NCI-H226 (cell line): ENCODE measurements around the gene CDRT4.
A peak's percentile ranks its signal among the peaks of the same experiment; 100 is the strongest.
"Not testable (repeated sequence)": the region's sequence is repeated elsewhere in the genome, so short reads cannot be mapped to it uniquely, and the experiment has no call there.

Experiments used
- DNase-seq: peaks from one replicate; pipeline ENCODE4 v3.0.0-alpha.2; 2015

The CDRT4 gene

GRCh38 chr17:15456972-15457722 lies 10.3 kb downstream of the CDRT4 start:
- no peak for DNase-seq

- no peak for DNase-seq
These were observed 10.9 kb downstream of the CDRT4 start for GRCh38 chr17:15456496-15456895.

- DNase-seq = no peak
These were observed 13.1 kb downstream of the CDRT4 start for GRCh38 chr17:15454346-15454745.

DNA sequence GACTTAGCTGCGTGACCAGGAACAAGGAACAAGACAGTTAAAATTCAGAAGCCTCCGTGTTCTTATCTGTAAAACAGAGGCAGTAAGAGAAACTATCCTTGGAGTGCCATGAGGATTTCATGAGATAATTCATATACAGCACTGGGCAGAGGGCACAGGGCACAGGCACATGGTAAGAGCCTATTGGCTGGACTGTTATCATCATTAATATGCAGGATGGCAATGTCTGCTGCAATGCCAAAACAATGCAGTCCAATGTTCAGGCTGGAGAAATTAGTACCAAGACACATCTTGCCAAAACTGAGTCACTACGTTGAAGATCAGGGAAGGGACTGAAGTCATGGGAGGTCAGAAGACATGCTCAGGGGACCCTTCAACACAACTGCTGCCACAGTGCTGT lies 13.6 kb downstream of the CDRT4 start:
- no peak for DNase-seq

GRCh38 chr17:15453246-15453645 lies 14.2 kb downstream of the CDRT4 start:
- no peak for DNase-seq

- DNase-seq = no peak
These were observed 14.7 kb downstream of the CDRT4 start for GRCh38 chr17:15452746-15453145.

DNA sequence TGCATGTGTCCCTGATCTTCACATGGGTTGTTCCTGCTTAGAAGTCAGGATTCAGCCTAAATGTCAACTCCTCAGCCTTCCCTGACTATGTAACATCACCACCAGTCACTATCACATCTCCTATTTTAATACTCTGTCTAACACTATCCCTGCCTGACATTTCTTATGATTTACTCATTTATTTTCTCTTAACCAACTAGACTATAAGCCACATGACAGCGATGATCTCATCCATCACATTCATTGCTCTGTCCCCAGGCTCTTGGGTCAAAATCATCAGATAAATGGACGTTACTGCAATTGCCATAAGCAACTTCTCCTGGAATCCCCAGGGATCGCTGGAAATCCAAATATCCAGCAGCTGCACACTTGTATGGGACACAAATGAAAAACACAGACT lies 15.7 kb downstream of the CDRT4 start:
- DNase-seq = no peak

- DNase-seq = no peak
These were observed 18.9 kb downstream of the CDRT4 start for GRCh38 chr17:15448580-15448956.

DNA sequence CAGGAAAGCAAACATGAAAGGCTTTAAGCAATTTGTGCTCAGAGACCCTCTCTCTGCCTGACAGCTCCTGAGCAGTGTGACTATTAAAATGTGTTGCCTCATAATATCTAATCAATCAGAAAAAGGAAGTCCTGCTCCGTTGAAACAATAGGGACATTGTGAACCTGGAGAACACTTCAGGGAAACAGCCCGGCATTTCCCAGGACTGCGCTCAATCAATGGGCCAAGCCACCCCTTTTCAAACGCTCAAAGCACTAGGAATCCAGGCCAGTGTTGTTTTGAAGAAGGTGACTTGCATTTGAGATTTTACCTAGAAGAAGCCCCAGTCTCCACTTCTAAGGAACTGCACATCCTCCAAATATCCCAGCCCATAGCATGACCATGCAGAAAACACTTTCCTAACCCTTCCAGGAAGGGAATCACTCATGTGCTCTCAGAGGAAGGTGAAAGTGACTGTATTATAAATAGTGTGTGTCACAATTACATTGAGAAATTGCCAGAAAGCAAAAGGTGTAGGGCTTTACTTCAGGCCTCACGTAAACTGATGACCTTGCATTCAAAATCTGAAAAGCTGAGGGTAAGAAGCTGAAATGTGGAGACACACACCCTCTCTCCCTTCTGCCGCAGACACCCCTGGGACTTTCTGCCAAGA lies 19.4 kb downstream of the CDRT4 start:
- DNase-seq = no peak

DNA sequence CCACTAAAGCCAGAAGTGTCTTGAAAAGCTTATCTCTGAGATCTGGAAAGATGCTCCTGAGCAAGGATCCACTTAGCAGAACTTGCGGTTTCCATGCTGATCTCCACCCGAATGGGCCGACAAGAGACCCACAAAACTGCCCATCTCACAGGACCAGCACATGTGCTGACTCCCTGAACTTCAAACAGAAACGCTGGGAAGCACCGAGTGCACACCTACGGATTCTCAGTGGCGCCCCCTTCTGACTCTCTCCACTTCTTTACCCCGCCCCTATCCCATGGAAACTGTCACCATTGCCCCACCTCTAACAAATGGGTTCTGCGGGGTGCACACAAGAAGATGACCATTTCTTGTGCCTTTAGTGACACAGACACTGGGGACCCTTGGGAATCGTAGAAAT lies 21.4 kb downstream of the CDRT4 start:
- DNase-seq = no peak

- no peak for DNase-seq
These were observed 22.6 kb downstream of the CDRT4 start for GRCh38 chr17:15444805-15445204.

- DNase-seq = no peak
These were observed 24.9 kb downstream of the CDRT4 start for GRCh38 chr17:15442311-15443180.

GRCh38 chr17:15441315-15441714 lies 26.1 kb downstream of the CDRT4 start:
- peak; percentile 81 for DNase-seq

- DNase-seq = no peak
These were observed 27.1 kb downstream of the CDRT4 start for GRCh38 chr17:15440347-15440746.

GRCh38 chr17:15439205-15439985 lies 28.0 kb downstream of the CDRT4 start:
- DNase-seq = not testable (repeated sequence)

GRCh38 chr17:15438491-15439105 lies 28.8 kb downstream of the CDRT4 start:
- no peak for DNase-seq

- no peak for DNase-seq
These were observed 30.2 kb downstream of the CDRT4 start for GRCh38 chr17:15437303-15437635.

GRCh38 chr17:15436473-15437302 lies 30.7 kb downstream of the CDRT4 start:
- DNase-seq = peak; percentile 38

DNA sequence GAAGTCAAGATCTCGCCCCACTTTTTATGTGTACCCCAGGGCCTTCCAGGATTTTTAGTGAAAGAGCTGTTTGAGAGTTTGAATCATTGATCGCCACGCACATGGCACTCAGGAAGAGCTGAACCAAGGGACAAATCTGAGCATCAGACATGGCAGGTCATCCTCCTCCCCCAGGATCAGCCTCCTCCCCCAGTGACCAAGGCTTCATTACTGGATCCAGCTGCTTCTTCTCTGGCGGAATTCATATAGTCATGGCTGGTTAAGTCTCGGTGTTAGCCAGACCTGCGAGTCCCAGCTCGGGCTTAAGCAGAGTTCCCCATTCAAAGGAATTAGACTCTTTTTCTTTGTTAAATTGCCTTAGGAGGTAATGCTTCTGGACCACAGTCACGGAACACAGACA lies 32.5 kb downstream of the CDRT4 start:
- DNase-seq = no peak

DNA sequence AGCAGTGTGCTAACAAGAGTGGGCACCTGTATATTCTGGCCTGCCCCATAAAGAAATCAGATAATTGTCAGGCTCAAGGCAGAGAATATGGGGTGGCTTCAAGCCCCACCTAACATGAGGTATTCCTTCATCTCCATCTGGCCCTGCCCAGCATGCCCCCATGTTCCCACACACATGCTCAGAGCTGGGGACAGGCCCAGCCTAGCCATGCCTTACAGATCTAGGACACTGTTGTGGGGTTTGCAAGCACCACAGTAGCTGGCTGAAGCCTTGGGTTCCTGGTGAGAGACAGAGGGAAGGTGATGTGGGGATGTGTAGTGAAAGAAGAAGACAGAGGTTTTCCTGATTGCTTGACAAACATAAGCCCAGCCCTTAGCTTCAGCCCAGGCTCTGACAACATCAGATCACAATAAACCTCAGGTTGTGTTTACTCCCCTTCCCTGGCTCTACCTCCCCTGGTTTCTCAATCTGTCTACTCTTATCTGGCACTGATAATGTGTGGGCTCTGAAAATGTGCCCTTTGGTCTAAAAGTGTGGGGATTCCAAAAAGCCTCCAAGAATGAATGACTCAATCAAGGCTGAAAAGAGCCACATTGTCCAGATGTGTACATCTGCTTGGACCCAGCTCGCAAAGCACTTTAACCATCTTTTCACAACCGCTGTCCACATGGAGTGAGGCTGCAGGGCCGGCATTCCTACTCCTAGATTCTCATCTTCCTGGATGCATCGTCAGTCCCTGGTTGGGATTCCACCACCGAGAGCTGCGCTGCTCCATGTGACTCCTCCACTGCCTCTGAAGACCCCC lies 34.4 kb downstream of the CDRT4 start:
- DNase-seq = peak; percentile 72

GRCh38 chr17:15431766-15432165 lies 35.7 kb downstream of the CDRT4 start:
- DNase-seq = no peak
